ENCODE data around the gene LPP.

GRCh38 chr3:188390343-188390718, 236.4 kb downstream of the LPP start:
- no peak for TF ChIP-seq CTCF (IDR thresholded peaks at IDR 0.05)
- TF ChIP-seq EP300 (IDR thresholded peaks at IDR 0.05) = no peak

Data from tibial nerve (tissue), 4 donors.